A549 (cell line): ENCODE measurements around the gene CHRNA4. TPM values are rescaled to one million over a fixed set of nuclear protein-coding genes. Genes with fewer than 3 reads are reported as not detected.

ENCODE experiments used
- ATAC-seq, 2 experiments: fragments of 200-7000 bp in 1 of 2; fragments of >200 bp in 1 of 2; cut with Nextera tagmentation in 1 of 2; cut with Tn5 transposase in 1 of 2; 3 replicates each; pipeline versions ENCODE4 v1.8.0 to v1.9.1; 2018 to 2020; ENCODE audit warnings: mild to moderate bottlenecking in 1 of 2, moderate library complexity in 1 of 2
- CTCF ChIA-PET: fragments of 300-600 bp; sonication (Branson Sonifier 250); formaldehyde crosslinking; extraction: SDS; loops from one replicate; lab custom pipeline; 2021; ENCODE audit warnings: antibody characterized with exemption, inconsistent platforms; lab: Yijun Ruan, JAX
- POLR2A ChIA-PET: fragments of 350-600 bp; formaldehyde crosslinking; extraction: SDS; loops from one replicate; lab custom pipeline; 2021; ENCODE audit warnings: antibody characterized with exemption, inconsistent platforms; lab: Yijun Ruan, JAX
- DNase-seq, 2 experiments: peaks; one replicate each; pipeline versions ENCODE4 v3.0.0 to v3.0.0-alpha.2; 2011 to 2016; ENCODE audit warnings: low read depth in 1 of 2, low spot score in 1 of 2
- FAIRE-seq: peaks from 2 replicates; lab custom pipeline; 2011; peaks lifted over from hg19 to GRCh38; lab: Jason Lieb, UNC
- H3K27ac ChIP-seq, 2 experiments: fragments of >200 bp; sonication (Bioruptor Twin); formaldehyde crosslinking; 3 replicates each; pipeline ENCODE4 v1.5.1; 2016 to 2017
- H3K4me1 ChIP-seq: fragments of >200 bp; sonication (Bioruptor Twin); formaldehyde crosslinking; 3 replicates; pipeline ENCODE4 v1.6.1; 2016
- H3K4me2 ChIP-seq: fragments of >200 bp; sonication (Bioruptor Twin); formaldehyde crosslinking; 3 replicates; pipeline ENCODE4 v1.6.1; 2016
- H3K4me3 ChIP-seq: fragments of >200 bp; sonication (Bioruptor Twin); formaldehyde crosslinking; 3 replicates; pipeline ENCODE4 v1.5.1; 2016
- H3K9me3 ChIP-seq: fragments of >200 bp; sonication (Bioruptor Twin); formaldehyde crosslinking; 3 replicates; pipeline ENCODE4 v1.6.1; 2016
- CBX2 ChIP-seq: fragments of 200-600 bp; sonication (generic); IDR thresholded peaks from 2 replicates; pipeline ENCODE4 v1.6.1; 2016; ENCODE audit warnings: low read depth, mild to moderate bottlenecking, borderline replicate concordance
- CBX8 ChIP-seq: fragments of 200-600 bp; sonication (generic); IDR thresholded peaks from 2 replicates; pipeline ENCODE4 v1.6.1; 2016
- CEBPB ChIP-seq, 2 experiments: fragments of >200 bp in 1 of 2; sonication (Bioruptor Twin) in 1 of 2; formaldehyde crosslinking in 1 of 2; IDR thresholded peaks; 2 replicates each; pipeline ENCODE4 v1.6.1; 2012 to 2016
- CHD4 ChIP-seq: fragments of 200-600 bp; sonication (generic); IDR thresholded peaks from 2 replicates; pipeline ENCODE4 v1.6.1; 2016; ENCODE audit warnings: antibody characterized with exemption, mild to moderate bottlenecking, borderline replicate concordance
- ELK1 ChIP-seq: fragments of 150-350 bp; IDR thresholded peaks from 2 replicates; pipeline ENCODE4 v1.6.1; 2014; ENCODE audit warnings: low read depth, mild to moderate bottlenecking, low read length
- FOSB ChIP-seq: fragments of 250-450 bp; sonication (Bioruptor Pico); IDR thresholded peaks from 2 replicates; pipeline ENCODE4 v1.5.0; 2020; ENCODE audit warnings: mild to moderate bottlenecking, moderate library complexity
- HDAC2 ChIP-seq: fragments of 200-600 bp; sonication (generic); IDR thresholded peaks from 2 replicates; pipeline ENCODE4 v1.6.1; 2016
- HEYL ChIP-seq: fragments of 250-450 bp; sonication (Bioruptor Pico); IDR thresholded peaks from 2 replicates; pipeline ENCODE4 v1.8.0; 2021; ENCODE audit warnings: mild to moderate bottlenecking, moderate library complexity
- HOXA7 ChIP-seq: fragments of 250-450 bp; sonication (Bioruptor Pico); IDR thresholded peaks from 2 replicates; pipeline ENCODE4 v1.5.0; 2020; ENCODE audit warnings: mild to moderate bottlenecking, moderate library complexity
- HOXB13 ChIP-seq: fragments of 250-450 bp; sonication (Bioruptor Pico); IDR thresholded peaks from 2 replicates; pipeline ENCODE4 v1.5.0; 2020; ENCODE audit warnings: low read depth, mild to moderate bottlenecking, moderate library complexity
- JUNB ChIP-seq: fragments of >200 bp; sonication (Bioruptor Twin); formaldehyde crosslinking; IDR thresholded peaks from 2 replicates; pipeline ENCODE4 v1.6.1; 2016
- KDM1A ChIP-seq: fragments of 200-600 bp; sonication (generic); IDR thresholded peaks from 2 replicates; pipeline ENCODE4 v1.6.1; 2016; ENCODE audit warnings: low read depth, mild to moderate bottlenecking
- MYC ChIP-seq: IDR thresholded peaks from 2 replicates; pipeline ENCODE4 v1.6.1; 2012; ENCODE audit warnings: mild to moderate bottlenecking, inconsistent platforms, low read length, improper control_type of control experiment, borderline replicate concordance
- NR3C1 ChIP-seq: fragments of >200 bp; sonication (Bioruptor Twin); formaldehyde crosslinking; IDR thresholded peaks from 3 replicates; pipeline ENCODE4 v1.6.1; 2017
- PBX3 ChIP-seq: IDR thresholded peaks from 2 replicates; pipeline ENCODE4 v1.6.1; 2012
- POLR2A ChIP-seq: IDR thresholded peaks from 2 replicates; pipeline ENCODE4 v1.6.1; 2012; ENCODE audit warnings: mild to moderate bottlenecking, low read length
- RAD21 ChIP-seq, 2 experiments: fragments of >200 bp in 1 of 2; sonication (Bioruptor Twin) in 1 of 2; formaldehyde crosslinking in 1 of 2; IDR thresholded peaks in 1 of 2; conservative IDR thresholded peaks in 1 of 2; 2 replicates in 1 of 2; 3 replicates in 1 of 2; pipeline ENCODE4 v1.6.1; 2012 to 2018; ENCODE audit warnings: inconsistent platforms in 1 of 2
- RARB ChIP-seq: fragments of 250-450 bp; sonication (Bioruptor Pico); IDR thresholded peaks from 2 replicates; pipeline ENCODE4 v1.8.0; 2021; ENCODE audit warnings: mild to moderate bottlenecking, moderate library complexity
- RCOR1 ChIP-seq: fragments of 150-350 bp; IDR thresholded peaks from 2 replicates; pipeline ENCODE4 v1.6.1; 2014; ENCODE audit warnings: antibody characterized with exemption, low read length, low read depth
- RFX5 ChIP-seq: fragments of 450-650 bp; IDR thresholded peaks from 2 replicates; pipeline ENCODE4 v1.7.1; 2014; ENCODE audit warnings: antibody characterized with exemption, mild to moderate bottlenecking, moderate library complexity
- TP53 ChIP-seq: fragments of 250-450 bp; sonication (Bioruptor Pico); IDR thresholded peaks from 2 replicates; pipeline ENCODE4 v1.5.0; 2021; ENCODE audit warnings: mild to moderate bottlenecking, moderate library complexity
- ZC3H11A ChIP-seq: fragments of 450-650 bp; IDR thresholded peaks from 2 replicates; pipeline ENCODE4 v1.6.1; 2014; ENCODE audit warnings: antibody characterized with exemption, mild to moderate bottlenecking
- ZFP36 ChIP-seq: fragments of 450-650 bp; IDR thresholded peaks from 2 replicates; pipeline ENCODE4 v1.6.1; 2014; ENCODE audit warnings: borderline replicate concordance; ENCODE audit not compliant: partially characterized antibody
- ZNF302 ChIP-seq: fragments of 250-450 bp; sonication (Bioruptor Pico); IDR thresholded peaks from 2 replicates; pipeline ENCODE4 v1.9.0; 2021; ENCODE audit warnings: inconsistent platforms, mild to moderate bottlenecking, moderate library complexity
- ZSCAN20 ChIP-seq: fragments of 250-450 bp; sonication (Bioruptor Pico); IDR thresholded peaks from 2 replicates; pipeline ENCODE4 v1.8.0; 2022; ENCODE audit warnings: mild to moderate bottlenecking, moderate library complexity
- WGBS: methylation state at CpG from one replicate; pipeline ENCODE4 v1.1.6; 2017; ENCODE audit errors: missing lambda C conversion rate; 5-methylcytosine and 5-hydroxymethylcytosine counted together
- polyA plus RNA-seq, 4 experiments: library from polyadenylated mRNA; depleted of rRNA in 3 of 4; stranded (reverse); fragments of >200 nt; fragmentation: RNase III in 1 of 4; extraction: RNeasy Plus Mini Kit Qiagen cat#74134 plus additional on column Dnase treatment in 1 of 4; gene quantifications; 2 replicates in 3 of 4; 3 replicates in 1 of 4; pipeline ENCODE4 v1.2.3, GENCODE V29; 2011 to 2017
- TF ChIP-seq, protein P1 (sequence below): fragments of >200 bp; sonication (Bioruptor Twin); formaldehyde crosslinking; IDR thresholded peaks from 3 replicates; pipeline ENCODE4 v1.6.1; 2016
- TF ChIP-seq, protein P2 (sequence below): IDR thresholded peaks from 2 replicates; pipeline ENCODE4 v1.6.1; 2012

Gene CHRNA4
- polyA plus RNA-seq, 2 of the 4 experiments (the other 2 are of a cell fraction), result 0.03 to 0.23 TPM

GRCh38 chr20:63347081-63347741 lies 13.9 kb downstream of the CHRNA4 start:
- no peaks in the 10 kb centered on the region for H3K4me1 ChIP-seq
- FAIRE-seq (no peak), DNase-seq (no peak), ATAC-seq (no peak)
- H3K9me3 ChIP-seq, result no peaks in the 10 kb centered on the region
- WGBS, result 77% methylated on average over 27 of the region's 33 CpGs
- no peak overlapping the region for H3K27ac ChIP-seq
- no peak overlapping the region for H3K4me3 ChIP-seq
- CTCF ChIA-PET, result interaction anchor here (0.6 to 1.8 kb wide), 6 partner anchors 8 to 149 kb away, joined by 3 to 7 read pairs (median 3); no protein-coding TSS in a partner anchor
- no peak overlapping the region for H3K4me2 ChIP-seq
- TF ChIP-seq HEYL (CRISPR knock-in tag) (no peak), MYC (no peak), POLR2A (no peak)
- TF ChIP-seq, protein P1, sequence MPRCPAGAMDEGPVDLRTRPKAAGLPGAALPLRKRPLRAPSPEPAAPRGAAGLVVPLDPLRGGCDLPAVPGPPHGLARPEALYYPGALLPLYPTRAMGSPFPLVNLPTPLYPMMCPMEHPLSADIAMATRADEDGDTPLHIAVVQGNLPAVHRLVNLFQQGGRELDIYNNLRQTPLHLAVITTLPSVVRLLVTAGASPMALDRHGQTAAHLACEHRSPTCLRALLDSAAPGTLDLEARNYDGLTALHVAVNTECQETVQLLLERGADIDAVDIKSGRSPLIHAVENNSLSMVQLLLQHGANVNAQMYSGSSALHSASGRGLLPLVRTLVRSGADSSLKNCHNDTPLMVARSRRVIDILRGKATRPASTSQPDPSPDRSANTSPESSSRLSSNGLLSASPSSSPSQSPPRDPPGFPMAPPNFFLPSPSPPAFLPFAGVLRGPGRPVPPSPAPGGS, result no peak
- POLR2A ChIA-PET, result no interaction called here

GRCh38 chr20:63346131-63347080 lies 14.7 kb downstream of the CHRNA4 start:
- 69% methylated on average over 34 of the region's 50 CpGs for WGBS
- ChIA-PET POLR2A (no interaction called here), CTCF (interaction anchor here (0.6 to 1.8 kb wide), 9 partner anchors 9 to 180 kb away, joined by 3 to 7 read pairs (median 3); no protein-coding TSS in a partner anchor)

GRCh38 chr20:63345328-63346100 lies 15.6 kb downstream of the CHRNA4 start:
- H3K9me3 ChIP-seq, result no peaks in the 10 kb centered on the region
- DNase-seq (no peak), ATAC-seq (no peak), FAIRE-seq (no peak)
- POLR2A ChIA-PET, result no interaction called here
- CTCF ChIA-PET, result interaction anchor here (0.6 to 1.8 kb wide), 6 partner anchors 11 to 181 kb away, joined by 3 to 7 read pairs (median 3); no protein-coding TSS in a partner anchor
- H3K4me1 ChIP-seq, result no peaks in the 10 kb centered on the region
- H3K27ac ChIP-seq, result no peak overlapping the region
- WGBS, result 69% methylated on average over 14 of the region's 27 CpGs
- H3K4me3 ChIP-seq, result no peak overlapping the region
- no peak overlapping the region for H3K4me2 ChIP-seq
- TF ChIP-seq PBX3 (no peak), CEBPB (IDR thresholded peaks at IDR 0.05) (no peak), KDM1A (no peak), CHD4 (no peak), RAD21 (conservative IDR thresholded peaks at IDR 0.05 in 1 of 2, IDR thresholded peaks at IDR 0.05 in 1 of 2) (no peak), HOXB13 (no peak), TP53 (no peak), RARB (CRISPR knock-in tag) (no peak)
- TF ChIP-seq, protein P2, sequence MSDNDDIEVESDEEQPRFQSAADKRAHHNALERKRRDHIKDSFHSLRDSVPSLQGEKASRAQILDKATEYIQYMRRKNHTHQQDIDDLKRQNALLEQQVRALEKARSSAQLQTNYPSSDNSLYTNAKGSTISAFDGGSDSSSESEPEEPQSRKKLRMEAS, result no peak

More at GRCh38 chr20:63346131-63347080, 14.7 kb downstream of the CHRNA4 start:
- ATAC-seq (no peak; a peak in 2 of 6 replicates), DNase-seq (no peak), FAIRE-seq (no peak)
- no peak overlapping the region for H3K27ac ChIP-seq
- H3K4me3 ChIP-seq, result no peak overlapping the region
- no peak overlapping the region for H3K4me2 ChIP-seq
- TF ChIP-seq ZFP36 (no peak), RARB (CRISPR knock-in tag) (no peak), ZNF302 (CRISPR knock-in tag) (no peak), HDAC2 (no peak), TP53 (no peak), ZSCAN20 (no peak), JUNB (no peak), CBX8 (no peak), NR3C1 (no peak), HOXB13 (no peak), ZC3H11A (no peak), FOSB (no peak), RCOR1 (no peak), ELK1 (no peak), HOXA7 (no peak), POLR2A (no peak), CBX2 (no peak), RFX5 (no peak)
- no peaks in the 10 kb centered on the region for H3K9me3 ChIP-seq
- no peaks in the 10 kb centered on the region for H3K4me1 ChIP-seq
